A673 (cell line): Measurements from ENCODE around the gene SVIL. TPM values are rescaled to one million over a fixed set of nuclear protein-coding genes. Genes with fewer than 3 reads are reported as not detected.
A peak's percentile ranks its signal among the peaks of the same experiment; 100 is the strongest.
"Not testable (repeated sequence)": the region's sequence is repeated elsewhere in the genome, so short reads cannot be mapped to it uniquely, and the experiment has no call there.

ENCODE experiments used
- BruUV-seq: library from RNA; stranded (reverse); fragments of 400-500 nt; replicated peaks from 2 replicates; lab custom pipeline; 2021; lab: Mats Ljungman, UMichigan
- CTCF ChIA-PET: fragments of 300-600 bp; sonication (Branson Sonifier 250); formaldehyde crosslinking; loops from one replicate; lab custom pipeline; 2022; ENCODE audit warnings: antibody characterized with exemption; lab: Charles Lee
- POLR2A ChIA-PET: fragments of 300-600 bp; sonication (Branson Sonifier 250); formaldehyde crosslinking; loops from one replicate; lab custom pipeline; 2022; ENCODE audit warnings: antibody characterized with exemption; ENCODE audit not compliant: low non-redundant PET; lab: Charles Lee
- DNase-seq: peaks from one replicate; pipeline ENCODE4 v3.0.0-alpha.2; 2015; ENCODE audit warnings: low spot score
- H3K27ac ChIP-seq: fragments of 200-600 bp; sonication (generic); 2 replicates; pipeline ENCODE4 v1.5.1; 2016; ENCODE audit warnings: mixed run types, low read depth, mild to moderate bottlenecking, mixed read lengths, antibody characterized with exemption, low read length; ENCODE audit not compliant: poor library complexity, severe bottlenecking
- H3K27me3 ChIP-seq: fragments of 200-600 bp; sonication (generic); replicated peaks from 2 replicates; pipeline ENCODE4 v1.6.1; 2017; ENCODE audit warnings: mixed run types, low read depth, mild to moderate bottlenecking, mixed read lengths, antibody characterized with exemption, low read length; ENCODE audit not compliant: insufficient read depth, poor library complexity
- H3K36me3 ChIP-seq: fragments of 200-600 bp; sonication (generic); 2 replicates; pipeline ENCODE4 v1.6.1; 2016; ENCODE audit warnings: mixed run types, mild to moderate bottlenecking, mixed read lengths, antibody characterized with exemption, low read length; ENCODE audit not compliant: insufficient read depth, poor library complexity, severe bottlenecking
- H3K4me1 ChIP-seq: fragments of 200-600 bp; sonication (generic); 2 replicates; pipeline ENCODE4 v1.6.1; 2017; ENCODE audit warnings: mixed run types, mild to moderate bottlenecking, mixed read lengths, antibody characterized with exemption, low read length; ENCODE audit not compliant: insufficient read depth, poor library complexity, severe bottlenecking
- H3K4me3 ChIP-seq: fragments of 200-600 bp; sonication (generic); 2 replicates; pipeline ENCODE4 v1.5.1; 2016; ENCODE audit warnings: low read depth, mixed run types, mild to moderate bottlenecking, mixed read lengths, low read length; ENCODE audit not compliant: poor library complexity, severe bottlenecking
- H3K9me3 ChIP-seq: fragments of 200-600 bp; sonication (generic); 2 replicates; pipeline ENCODE4 v1.6.1; 2016; ENCODE audit warnings: mixed run types, low read depth, mild to moderate bottlenecking, mixed read lengths, antibody characterized with exemption, low read length; ENCODE audit not compliant: poor library complexity, severe bottlenecking
- EZH2 ChIP-seq: fragments of 200-600 bp; sonication (generic); IDR thresholded peaks from 2 replicates; pipeline ENCODE4 v1.6.1; 2017; ENCODE audit warnings: borderline replicate concordance, low read depth, mild to moderate bottlenecking, mixed read lengths, antibody characterized with exemption, low read length; ENCODE audit not compliant: poor library complexity, severe bottlenecking
- intact Hi-C: fragments of 100-400 bp; cut with micrococcal nuclease; formaldehyde crosslinking; loops from one replicate; pipeline ENCODE4 v1.10.0; 2022; ENCODE audit not compliant: unreplicated experiment
- total RNA-seq: library from RNA; stranded (reverse); gene quantifications from 2 replicates; pipeline ENCODE4 v1.2.3, GENCODE V29; 2021
- TF ChIP-seq, protein P1 (sequence below): fragments of 300-800, 200-600 bp; sonication (generic); conservative IDR thresholded peaks from 2 replicates; pipeline ENCODE4 v1.5.1; 2017; ENCODE audit warnings: low read depth, mild to moderate bottlenecking, antibody characterized with exemption, low read length, moderate library complexity, mixed read lengths

Gene SVIL
- total RNA-seq, 1 experiment from 2014 or later: 31.9 TPM

GRCh38 chr10:29491918-29492317, 142.9 kb downstream of the SVIL start:
- BruUV-seq: no TSS peak
- Histone ChIP-seq H3K4me1 (peaks cover 12% of the 10 kb centered on the region), H3K36me3 (peaks cover 8% of the 10 kb centered on the region), H3K27ac (no peak overlapping the region), H3K27me3 (no peaks in the 10 kb centered on the region), H3K9me3 (no peaks in the 10 kb centered on the region), H3K4me3 (no peak overlapping the region)
- intact Hi-C loops: no loop called here
- CTCF ChIA-PET: no interaction called here
- TF ChIP-seq EZH2: no peak
- TF ChIP-seq, protein P1, sequence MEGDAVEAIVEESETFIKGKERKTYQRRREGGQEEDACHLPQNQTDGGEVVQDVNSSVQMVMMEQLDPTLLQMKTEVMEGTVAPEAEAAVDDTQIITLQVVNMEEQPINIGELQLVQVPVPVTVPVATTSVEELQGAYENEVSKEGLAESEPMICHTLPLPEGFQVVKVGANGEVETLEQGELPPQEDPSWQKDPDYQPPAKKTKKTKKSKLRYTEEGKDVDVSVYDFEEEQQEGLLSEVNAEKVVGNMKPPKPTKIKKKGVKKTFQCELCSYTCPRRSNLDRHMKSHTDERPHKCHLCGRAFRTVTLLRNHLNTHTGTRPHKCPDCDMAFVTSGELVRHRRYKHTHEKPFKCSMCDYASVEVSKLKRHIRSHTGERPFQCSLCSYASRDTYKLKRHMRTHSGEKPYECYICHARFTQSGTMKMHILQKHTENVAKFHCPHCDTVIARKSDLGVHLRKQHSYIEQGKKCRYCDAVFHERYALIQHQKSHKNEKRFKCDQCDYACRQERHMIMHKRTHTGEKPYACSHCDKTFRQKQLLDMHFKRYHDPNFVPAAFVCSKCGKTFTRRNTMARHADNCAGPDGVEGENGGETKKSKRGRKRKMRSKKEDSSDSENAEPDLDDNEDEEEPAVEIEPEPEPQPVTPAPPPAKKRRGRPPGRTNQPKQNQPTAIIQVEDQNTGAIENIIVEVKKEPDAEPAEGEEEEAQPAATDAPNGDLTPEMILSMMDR: no peak
- POLR2A ChIA-PET: no interaction called here
- no peak for DNase-seq

GRCh38 chr10:29490781-29491280, 143.9 kb downstream of the SVIL start:
- H3K27me3 ChIP-seq, CTCF ChIA-PET, H3K9me3 ChIP-seq, intact Hi-C loops, H3K4me3 ChIP-seq, POLR2A ChIA-PET, H3K36me3 ChIP-seq, H3K27ac ChIP-seq, BruUV-seq, H3K4me1 ChIP-seq, DNase-seq: not testable (repeated sequence)

- BruUV-seq, DNase-seq, POLR2A ChIA-PET, H3K36me3 ChIP-seq, intact Hi-C loops, H3K27ac ChIP-seq, H3K9me3 ChIP-seq, H3K4me3 ChIP-seq, H3K27me3 ChIP-seq: not testable (repeated sequence)
- CTCF ChIA-PET: interaction anchor here (0.6 kb wide), 1 partner anchor 10 kb away, joined by 6 read pairs; no protein-coding TSS in a partner anchor
- H3K4me1 ChIP-seq: peaks cover 20% of the 10 kb centered on the region
Measured at GRCh38 chr10:29488471-29488870, 146.3 kb downstream of the SVIL start.

DNA sequence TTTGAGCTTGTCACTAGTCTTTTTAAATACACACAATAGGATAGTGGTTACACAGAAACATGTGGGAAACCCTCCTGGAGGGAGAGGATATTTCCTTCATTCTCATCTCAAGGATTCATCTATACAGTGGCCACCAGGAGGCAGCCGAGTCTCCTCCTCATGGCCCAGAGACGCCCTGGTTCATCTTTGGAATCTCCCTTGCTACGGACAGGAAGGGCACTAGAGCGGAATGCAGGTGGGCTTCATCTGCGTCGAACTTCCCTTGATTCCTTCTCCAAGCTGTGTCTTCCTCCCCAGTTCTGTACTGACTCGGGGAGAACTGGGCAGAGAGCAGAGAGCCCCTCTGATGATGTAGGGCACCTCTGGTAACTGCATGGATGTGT, 146.9 kb downstream of the SVIL start:
- H3K27me3 ChIP-seq, POLR2A ChIA-PET, DNase-seq, H3K27ac ChIP-seq, H3K4me3 ChIP-seq, BruUV-seq, H3K36me3 ChIP-seq, H3K9me3 ChIP-seq, intact Hi-C loops: not testable (repeated sequence)
- H3K4me1 ChIP-seq: peaks cover 26% of the 10 kb centered on the region
- CTCF ChIA-PET: interaction anchor here (0.6 kb wide), 1 partner anchor 10 kb away, joined by 6 read pairs; no protein-coding TSS in a partner anchor
- TF ChIP-seq, protein P1: peak; percentile 37; the same call in 1 of the 2 replicates

DNA sequence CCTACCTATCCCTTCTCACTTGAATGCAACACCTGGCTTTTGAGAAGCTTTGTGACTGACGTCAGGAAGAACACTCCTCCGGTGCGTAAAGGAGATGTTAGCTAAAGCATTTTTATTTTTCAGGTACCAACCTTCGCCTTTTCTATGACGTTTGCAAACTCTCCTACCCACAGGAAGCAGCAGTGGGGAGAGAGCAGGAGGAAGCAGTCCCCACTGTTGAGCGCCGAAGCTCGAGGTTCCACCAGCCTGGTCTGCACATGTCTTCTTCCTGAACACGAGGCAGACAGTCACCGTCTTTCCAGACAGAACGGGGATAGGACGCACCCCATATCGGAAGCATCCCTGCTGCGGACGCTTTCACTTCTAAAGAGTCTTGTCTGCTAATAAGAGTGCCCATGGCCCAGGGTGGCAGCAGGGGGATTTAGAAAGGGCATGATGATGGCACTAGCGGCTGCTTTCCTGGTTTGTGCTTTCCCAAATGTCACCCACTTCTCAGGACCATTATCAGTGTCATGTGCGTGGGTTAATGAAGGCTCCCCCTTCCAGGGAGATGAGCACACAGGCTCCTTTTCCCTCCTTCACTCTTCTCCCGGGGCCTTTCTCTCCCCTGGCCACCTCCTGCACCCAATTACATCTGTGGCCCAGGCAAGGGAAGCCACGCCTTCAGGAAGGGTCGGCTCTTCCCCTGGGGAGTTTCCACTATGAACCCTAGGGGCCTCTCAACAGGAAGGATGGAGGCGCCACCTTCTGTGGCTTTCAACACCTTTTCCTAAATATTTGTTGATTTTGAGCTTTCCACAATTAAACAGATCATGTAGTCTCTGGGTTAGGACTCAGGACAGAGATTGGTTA, 147.5 kb downstream of the SVIL start:
- H3K36me3 ChIP-seq, CTCF ChIA-PET, H3K27ac ChIP-seq, H3K9me3 ChIP-seq, H3K4me3 ChIP-seq, POLR2A ChIA-PET, BruUV-seq, DNase-seq, H3K27me3 ChIP-seq, intact Hi-C loops: not testable (repeated sequence)
- H3K4me1 ChIP-seq: peaks cover 31% of the 10 kb centered on the region
